Prostate gland (tissue), 2 donors: ENCODE data around the gene LIMCH1.

Source experiments
- CTCF ChIP-seq, 4 experiments: fragments of 200-600 bp in 2 of 4; fragments of 450-650 bp in 2 of 4; sonication (generic) in 2 of 4; IDR thresholded peaks; 1 replicate in 3 of 4; 2 replicates in 1 of 4; pipeline ENCODE4 v1.5.1; 2016 to 2019; ENCODE audit warnings: antibody characterized with exemption in 4 of 4, mild to moderate bottlenecking in 2 of 4, moderate library complexity in 2 of 4
- POLR2A ChIP-seq: fragments of 450-650 bp; IDR thresholded peaks from one replicate; pipeline ENCODE4 v1.6.1; 2016; ENCODE audit warnings: antibody characterized with exemption, mild to moderate bottlenecking
- POLR2AphosphoS5 ChIP-seq: sonication (generic); formaldehyde crosslinking; IDR thresholded peaks from one replicate; pipeline ENCODE4 v1.6.1; 2017; ENCODE audit warnings: antibody characterized with exemption

GRCh38 chr4:41579526-41579925, 41.6 kb downstream of the LIMCH1 start:
- no peak for TF ChIP-seq POLR2A
- TF ChIP-seq CTCF (IDR thresholded peaks at IDR 0.05): no peak
- TF ChIP-seq POLR2AphosphoS5: no peak
